Transverse colon (tissue), 4 donors: Measurements from ENCODE around the gene DLG2. TPM values are rescaled to one million over a fixed set of nuclear protein-coding genes. Genes with fewer than 3 reads are reported as not detected.
"Not testable (repeated sequence)": the region's sequence is repeated elsewhere in the genome, so short reads cannot be mapped to it uniquely, and the experiment has no call there.

Experiments
- DNase-seq: peaks from one replicate; pipeline ENCODE4 v3.0.0-alpha.2; 2019
- H3K27ac ChIP-seq, 4 donors: fragments of 200-600 bp; sonication (generic); 2 replicates each; pipeline ENCODE4 v1.5.1; 2016 to 2018; ENCODE audit warnings: inconsistent platforms in 4 of 4
- H3K27me3 ChIP-seq: fragments of 200-600 bp; sonication (generic); 2 replicates; pipeline ENCODE4 v1.5.1; 2017; ENCODE audit warnings: inconsistent platforms
- H3K36me3 ChIP-seq, 4 donors: fragments of 200-600 bp; sonication (generic); 2 replicates each; pipeline ENCODE4 v1.5.1; 2017 to 2019; ENCODE audit warnings: inconsistent platforms in 4 of 4
- H3K4me1 ChIP-seq, 4 donors: fragments of 200-600 bp; sonication (generic); 2 replicates each; pipeline ENCODE4 v1.5.1; 2017 to 2020; ENCODE audit warnings: inconsistent platforms in 4 of 4
- H3K4me3 ChIP-seq, 4 donors: fragments of 200-600 bp; sonication (generic); 1 replicate in 1 of 4; 2 replicates in 3 of 4; pipeline versions ENCODE4 v1.5.1 to v1.6.1; 2017 to 2019; ENCODE audit warnings: inconsistent platforms in 4 of 4
- H3K9me3 ChIP-seq, 2 donors: fragments of 200-600 bp; sonication (generic); 2 replicates each; pipeline ENCODE4 v1.5.1; 2017 to 2019; ENCODE audit warnings: inconsistent platforms in 2 of 2
- CTCF ChIP-seq, 5 experiments: fragments of 200-600 bp in 3 of 5; fragments of 450-650 bp in 2 of 5; sonication (generic) in 3 of 5; IDR thresholded peaks; 1 replicate in 2 of 5; 2 replicates in 3 of 5; pipeline ENCODE4 v1.5.1; 2016 to 2017; ENCODE audit warnings: antibody characterized with exemption in 5 of 5, inconsistent platforms in 3 of 5, mild to moderate bottlenecking in 2 of 5, moderate library complexity in 1 of 5
- EP300 ChIP-seq: sonication (generic); formaldehyde crosslinking; IDR thresholded peaks from one replicate; pipeline ENCODE4 v1.6.1; 2017; ENCODE audit warnings: antibody characterized with exemption, low read depth
- POLR2A ChIP-seq: fragments of 450-650 bp; IDR thresholded peaks from one replicate; pipeline ENCODE4 v1.6.1; 2016; ENCODE audit warnings: antibody characterized with exemption, mild to moderate bottlenecking, moderate library complexity
- POLR2AphosphoS5 ChIP-seq, 3 donors: sonication (generic); formaldehyde crosslinking; IDR thresholded peaks; one replicate each; pipeline ENCODE4 v1.6.1; 2016; ENCODE audit warnings: antibody characterized with exemption in 3 of 3
- WGBS, 2 donors: methylation state at CpG; one replicate each; pipeline ENCODE4 v1.1.5; 2018; ENCODE audit warnings: low coverage in 1 of 2; 5-methylcytosine and 5-hydroxymethylcytosine counted together
- in situ Hi-C, 4 donors: fragments of 200-750 bp; cut with MboI; loops; one replicate each; pipeline versions ENCODE4 v1.15.0 to v1.15.1; 2017; ENCODE audit warnings: low sequenced_read_pairs in 3 of 4, low pct_ligation_motif_present in 1 of 4, low pct_unique_long_range_greater_than_20kb in 1 of 4
- intact Hi-C: fragments of 100-400 bp; cut with DNase I; formaldehyde crosslinking; loops from one replicate; pipeline ENCODE4 v1.15.1; 2023; ENCODE audit warnings: low total_unique reads
- total RNA-seq, 4 donors: library from RNA; depleted of rRNA; stranded (reverse); fragments of >200 nt; gene quantifications; one replicate each; pipeline ENCODE4 v1.1.0, GENCODE V29; 2016

DLG2 gene
- total RNA-seq, 4 donors from 2014 or later: 1.9 to 28.3 (median 3.7) TPM

- DNase-seq: no peak
- H3K36me3 ChIP-seq: no peaks in the 10 kb centered on the region
- H3K27ac ChIP-seq: no peak overlapping the region
- no peaks in the 10 kb centered on the region for H3K9me3 ChIP-seq
- no peak for TF ChIP-seq POLR2AphosphoS5 (IDR thresholded peaks at IDR 0.05)
- no peak for TF ChIP-seq CTCF (IDR thresholded peaks at IDR 0.05)
- no peak for TF ChIP-seq POLR2A
- no peak for TF ChIP-seq EP300
- in situ Hi-C loops: no loop called here
- H3K4me3 ChIP-seq: no peak overlapping the region
- no peaks in the 10 kb centered on the region for H3K27me3 ChIP-seq
- 92 to 94% methylated on average over 6 of the region's 6 CpGs for WGBS, 2 donors
- intact Hi-C loops: no loop called here
- H3K4me1 ChIP-seq: no peaks in the 10 kb centered on the region
Observed at GRCh38 chr11:85346484-85346883, 280.7 kb downstream of the DLG2 start.

GRCh38 chr11:85340846-85341245 lies 286.3 kb downstream of the DLG2 start:
- H3K36me3 ChIP-seq, H3K4me1 ChIP-seq, in situ Hi-C loops, intact Hi-C loops, H3K27me3 ChIP-seq, H3K9me3 ChIP-seq, H3K4me3 ChIP-seq, H3K27ac ChIP-seq, DNase-seq: not testable (repeated sequence)
- WGBS, 2 donors: 83% methylated on average over 2 to 3 of the region's 3 CpGs

GRCh38 chr11:85318573-85318972 lies 308.6 kb downstream of the DLG2 start:
- in situ Hi-C loops: no loop called here
- DNase-seq: no peak
- intact Hi-C loops: no loop called here
- H3K27ac ChIP-seq: no peak overlapping the region
- H3K9me3 ChIP-seq: no peaks in the 10 kb centered on the region
- H3K4me1 ChIP-seq: no peaks in the 10 kb centered on the region
- 91 to 100% methylated on average over 1 of the region's 1 CpG for WGBS, 2 donors
- TF ChIP-seq CTCF (IDR thresholded peaks at IDR 0.05) (no peak), EP300 (no peak), POLR2AphosphoS5 (IDR thresholded peaks at IDR 0.05) (no peak), POLR2A (no peak)
- no peak overlapping the region for H3K4me3 ChIP-seq
- H3K27me3 ChIP-seq: no peaks in the 10 kb centered on the region
- no peaks in the 10 kb centered on the region for H3K36me3 ChIP-seq

- intact Hi-C loops: no loop called here
- Histone ChIP-seq H3K4me1 (no peaks in the 10 kb centered on the region), H3K27me3 (no peaks in the 10 kb centered on the region), H3K27ac (no peak overlapping the region), H3K36me3 (no peaks in the 10 kb centered on the region), H3K9me3 (no peaks in the 10 kb centered on the region), H3K4me3 (no peak overlapping the region)
- TF ChIP-seq POLR2AphosphoS5 (IDR thresholded peaks at IDR 0.05) (no peak), EP300 (no peak), POLR2A (no peak), CTCF (IDR thresholded peaks at IDR 0.05) (no peak)
- WGBS, 2 donors: 64 to 84% methylated on average over 5 of the region's 5 CpGs
- in situ Hi-C loops: no loop called here
- DNase-seq: no peak
Observed at GRCh38 chr11:85316967-85317366, 310.2 kb downstream of the DLG2 start.

- Histone ChIP-seq H3K9me3 (no peaks in the 10 kb centered on the region), H3K36me3 (no peaks in the 10 kb centered on the region), H3K4me3 (no peak overlapping the region), H3K27ac (no peak overlapping the region), H3K27me3 (no peaks in the 10 kb centered on the region), H3K4me1 (no peaks in the 10 kb centered on the region)
- TF ChIP-seq POLR2A (no peak), POLR2AphosphoS5 (IDR thresholded peaks at IDR 0.05) (no peak), CTCF (IDR thresholded peaks at IDR 0.05) (no peak), EP300 (no peak)
- intact Hi-C loops: no loop called here
- in situ Hi-C loops: no loop called here
- no peak for DNase-seq
Observed at GRCh38 chr11:85313741-85314140, 313.4 kb downstream of the DLG2 start.
